ENCODE results near the gene NAALADL2. TPM values are rescaled to one million over a fixed set of nuclear protein-coding genes. Genes with fewer than 3 reads are reported as not detected.

Gene NAALADL2
- total RNA-seq, 4 donors from 2014 or later = 0.36 to 9.2 (median 0.63) TPM

DNA sequence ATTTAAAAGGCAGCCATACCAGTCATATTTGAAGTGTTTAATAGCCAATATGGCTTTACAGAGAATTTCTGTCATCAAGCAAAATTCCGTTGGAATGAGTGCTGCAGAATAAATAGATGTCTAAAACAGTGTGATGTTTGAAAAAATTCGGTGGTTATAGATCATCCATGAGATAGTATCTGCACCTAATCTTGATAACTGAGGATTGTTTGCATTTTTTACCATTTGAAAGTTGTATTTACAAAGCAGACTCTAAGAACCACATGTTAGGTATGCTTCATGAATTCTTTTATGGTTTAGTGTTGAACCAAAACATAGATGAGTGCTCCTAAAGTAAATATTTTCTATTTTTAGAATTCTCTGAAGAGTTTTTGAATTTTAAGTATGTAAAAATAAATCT lies 476.1 kb downstream of the NAALADL2 start:
- Histone ChIP-seq H3K9me3 (no peaks in the 10 kb centered on the region), H3K27ac (no peak overlapping the region), H3K4me1 (no peaks in the 10 kb centered on the region), H3K36me3 (no peaks in the 10 kb centered on the region), H3K27me3 (no peaks in the 10 kb centered on the region), H3K4me3 (no peak overlapping the region)
- TF ChIP-seq, protein P1, sequence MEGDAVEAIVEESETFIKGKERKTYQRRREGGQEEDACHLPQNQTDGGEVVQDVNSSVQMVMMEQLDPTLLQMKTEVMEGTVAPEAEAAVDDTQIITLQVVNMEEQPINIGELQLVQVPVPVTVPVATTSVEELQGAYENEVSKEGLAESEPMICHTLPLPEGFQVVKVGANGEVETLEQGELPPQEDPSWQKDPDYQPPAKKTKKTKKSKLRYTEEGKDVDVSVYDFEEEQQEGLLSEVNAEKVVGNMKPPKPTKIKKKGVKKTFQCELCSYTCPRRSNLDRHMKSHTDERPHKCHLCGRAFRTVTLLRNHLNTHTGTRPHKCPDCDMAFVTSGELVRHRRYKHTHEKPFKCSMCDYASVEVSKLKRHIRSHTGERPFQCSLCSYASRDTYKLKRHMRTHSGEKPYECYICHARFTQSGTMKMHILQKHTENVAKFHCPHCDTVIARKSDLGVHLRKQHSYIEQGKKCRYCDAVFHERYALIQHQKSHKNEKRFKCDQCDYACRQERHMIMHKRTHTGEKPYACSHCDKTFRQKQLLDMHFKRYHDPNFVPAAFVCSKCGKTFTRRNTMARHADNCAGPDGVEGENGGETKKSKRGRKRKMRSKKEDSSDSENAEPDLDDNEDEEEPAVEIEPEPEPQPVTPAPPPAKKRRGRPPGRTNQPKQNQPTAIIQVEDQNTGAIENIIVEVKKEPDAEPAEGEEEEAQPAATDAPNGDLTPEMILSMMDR (IDR thresholded peaks at IDR 0.05 in 4 of 5, conservative IDR thresholded peaks at IDR 0.05 in 1 of 5) = no peak
- no peak for TF ChIP-seq POLR2A (IDR thresholded peaks at IDR 0.05)
- intact Hi-C loops (cut with DNase I; ENCODE audit: low total_unique reads) = no loop called here
- DNase-seq (no peak), ATAC-seq (no peak)
- in situ Hi-C loops (cut with MboI; ENCODE audit: low sequenced_read_pairs in 4 of 4) = no loop called here

GRCh38 chr3:175336406-175337133 lies 477.4 kb downstream of the NAALADL2 start:
- H3K27ac ChIP-seq = no peak overlapping the region
- no peaks in the 10 kb centered on the region for H3K36me3 ChIP-seq
- no peaks in the 10 kb centered on the region for H3K9me3 ChIP-seq
- TF ChIP-seq, protein P1 (IDR thresholded peaks at IDR 0.05 in 4 of 5, conservative IDR thresholded peaks at IDR 0.05 in 1 of 5) = no peak
- no peak for TF ChIP-seq POLR2A (IDR thresholded peaks at IDR 0.05)
- no peaks in the 10 kb centered on the region for H3K27me3 ChIP-seq
- H3K4me3 ChIP-seq = no peak overlapping the region
- DNase-seq = no peak
- in situ Hi-C loops (cut with MboI; ENCODE audit: low sequenced_read_pairs in 4 of 4) (no loop called here), intact Hi-C loops (cut with DNase I; ENCODE audit: low total_unique reads) (no loop called here)
- H3K4me1 ChIP-seq = no peaks in the 10 kb centered on the region
- ATAC-seq = no peak

GRCh38 chr3:175337631-175338030 lies 478.5 kb downstream of the NAALADL2 start:
- DNase-seq (no peak), ATAC-seq (no peak)
- no peak for TF ChIP-seq POLR2A (IDR thresholded peaks at IDR 0.05)
- TF ChIP-seq, protein P1 (IDR thresholded peaks at IDR 0.05 in 4 of 5, conservative IDR thresholded peaks at IDR 0.05 in 1 of 5) = no peak
- Histone ChIP-seq H3K4me3 (no peak overlapping the region), H3K27ac (no peak overlapping the region), H3K36me3 (no peaks in the 10 kb centered on the region), H3K4me1 (no peaks in the 10 kb centered on the region), H3K9me3 (no peaks in the 10 kb centered on the region), H3K27me3 (no peaks in the 10 kb centered on the region)
- intact Hi-C loops (cut with DNase I; ENCODE audit: low total_unique reads) = no loop called here
- in situ Hi-C loops (cut with MboI; ENCODE audit: low sequenced_read_pairs in 4 of 4) = no loop called here

GRCh38 chr3:175338775-175339535 lies 479.8 kb downstream of the NAALADL2 start:
- in situ Hi-C loops (cut with MboI; ENCODE audit: low sequenced_read_pairs in 4 of 4) (no loop called here), intact Hi-C loops (cut with DNase I; ENCODE audit: low total_unique reads) (no loop called here)
- no peak overlapping the region for H3K4me3 ChIP-seq
- H3K27me3 ChIP-seq = no peaks in the 10 kb centered on the region
- H3K4me1 ChIP-seq = no peaks in the 10 kb centered on the region
- DNase-seq (peak in 1 of 2 donors; percentile 11), ATAC-seq (peak; percentile 6 to 60)
- no peak overlapping the region for H3K27ac ChIP-seq
- TF ChIP-seq, protein P1 (IDR thresholded peaks at IDR 0.05 in 4 of 5, conservative IDR thresholded peaks at IDR 0.05 in 1 of 5) = no peak
- TF ChIP-seq POLR2A (IDR thresholded peaks at IDR 0.05) = no peak
- H3K36me3 ChIP-seq = no peaks in the 10 kb centered on the region
- H3K9me3 ChIP-seq = no peaks in the 10 kb centered on the region

Measured in gastrocnemius medialis (tissue), 4 donors.